H9 (cell line): ENCODE measurements around the gene ALDH1B1. TPM values are rescaled to one million over a fixed set of nuclear protein-coding genes. Genes with fewer than 3 reads are reported as not detected.

ENCODE experiments used
- DNase-seq: peaks from one replicate; pipeline ENCODE4 v3.0.0-alpha.2; 2017
- H2AFZ ChIP-seq: one replicate; pipeline ENCODE4 v1.6.1; 2013; ENCODE audit warnings: mild to moderate bottlenecking, low read length, control low read depth, moderate library complexity
- H2AK5ac ChIP-seq: 2 replicates; pipeline ENCODE4 v1.6.1; 2013; ENCODE audit warnings: low read length, control low read depth, mixed read lengths; ENCODE audit not compliant: insufficient read length
- H2BK120ac ChIP-seq: one replicate; pipeline ENCODE4 v1.6.1; 2013; ENCODE audit warnings: low read depth, mild to moderate bottlenecking, low read length, control low read depth, inconsistent platforms; ENCODE audit not compliant: poor library complexity, severe bottlenecking
- H2BK12ac ChIP-seq: 2 replicates; pipeline ENCODE4 v1.6.1; 2013; ENCODE audit warnings: low read length, control low read depth, mixed read lengths, low read depth; ENCODE audit not compliant: insufficient read length
- H2BK15ac ChIP-seq: 2 replicates; pipeline ENCODE4 v1.6.1; 2013; ENCODE audit warnings: low read depth, low read length, control low read depth
- H2BK20ac ChIP-seq: one replicate; pipeline ENCODE4 v1.6.1; 2013; ENCODE audit warnings: low read depth, mild to moderate bottlenecking, low read length, control low read depth, inconsistent platforms; ENCODE audit not compliant: poor library complexity, severe bottlenecking
- H2BK5ac ChIP-seq: 2 replicates; pipeline ENCODE4 v1.6.1; 2013; ENCODE audit warnings: low read length, control low read depth, mixed read lengths; ENCODE audit not compliant: insufficient read length
- H3K14ac ChIP-seq: 2 replicates; pipeline ENCODE4 v1.6.1; 2013; ENCODE audit warnings: low read length, control low read depth; ENCODE audit not compliant: insufficient read depth
- H3K18ac ChIP-seq: 2 replicates; pipeline ENCODE4 v1.6.1; 2013; ENCODE audit warnings: low read depth, mild to moderate bottlenecking, mixed read lengths, low read length, control low read depth; ENCODE audit not compliant: insufficient read length
- H3K23ac ChIP-seq: 2 replicates; pipeline ENCODE4 v1.6.1; 2013; ENCODE audit warnings: low read length, control low read depth, mixed read lengths, low read depth; ENCODE audit not compliant: insufficient read length
- H3K23me2 ChIP-seq: 2 replicates; pipeline ENCODE4 v1.6.1; 2013; ENCODE audit warnings: low read depth, mild to moderate bottlenecking, mixed read lengths, low read length, control low read depth; ENCODE audit not compliant: insufficient read length, poor library complexity, severe bottlenecking
- H3K27ac ChIP-seq: 2 replicates; pipeline ENCODE4 v1.5.1; 2013; ENCODE audit warnings: low read length, control low read depth, mixed read lengths, low read depth; ENCODE audit not compliant: insufficient read length
- H3K27me3 ChIP-seq: 2 replicates; pipeline ENCODE4 v1.6.1; 2013; ENCODE audit warnings: low read length, control low read depth, inconsistent platforms; ENCODE audit not compliant: insufficient read depth
- H3K4ac ChIP-seq: 2 replicates; pipeline ENCODE4 v1.6.1; 2013; ENCODE audit warnings: low read depth, mild to moderate bottlenecking, control low read depth, inconsistent platforms, low read length, moderate library complexity
- H3K4me1 ChIP-seq: 2 replicates; pipeline ENCODE4 v1.6.1; 2013; ENCODE audit warnings: low read length, control low read depth, inconsistent platforms; ENCODE audit not compliant: insufficient read depth
- H3K4me2 ChIP-seq: 2 replicates; pipeline ENCODE4 v1.6.1; 2013; ENCODE audit warnings: low read length, control low read depth, mixed read lengths; ENCODE audit not compliant: insufficient read length, insufficient read depth
- H3K56ac ChIP-seq: 2 replicates; pipeline ENCODE4 v1.6.1; 2013; ENCODE audit warnings: low read depth, mild to moderate bottlenecking, mixed read lengths, low read length, control low read depth; ENCODE audit not compliant: insufficient read length
- H3K79me1 ChIP-seq: 2 replicates; pipeline ENCODE4 v1.6.1; 2013; ENCODE audit warnings: low read depth, mild to moderate bottlenecking, moderate library complexity, low read length, control low read depth, inconsistent platforms; ENCODE audit not compliant: insufficient read depth, poor library complexity, severe bottlenecking
- H3K79me2 ChIP-seq: 2 replicates; pipeline ENCODE4 v1.6.1; 2013; ENCODE audit warnings: low read length, control low read depth, inconsistent platforms; ENCODE audit not compliant: insufficient read depth
- H3K9ac ChIP-seq: 2 replicates; pipeline ENCODE4 v1.6.1; 2013; ENCODE audit warnings: low read length, control low read depth, mixed read lengths; ENCODE audit not compliant: insufficient read length; ENCODE audit errors: extremely low read depth
- H3K9me3 ChIP-seq: one replicate; pipeline ENCODE4 v1.6.1; 2013; ENCODE audit warnings: low read depth, low read length, inconsistent platforms; ENCODE audit not compliant: control insufficient read depth
- H3T11ph ChIP-seq: one replicate; pipeline ENCODE4 v1.6.1; 2013; ENCODE audit warnings: mild to moderate bottlenecking, low read length, control low read depth, inconsistent platforms
- H4K20me1 ChIP-seq: one replicate; pipeline ENCODE4 v1.6.1; 2013; ENCODE audit not compliant: control insufficient read depth, insufficient read length, insufficient read depth
- H4K5ac ChIP-seq: 2 replicates; pipeline ENCODE4 v1.6.1; 2013; ENCODE audit warnings: low read depth, mild to moderate bottlenecking, mixed read lengths, low read length, control low read depth; ENCODE audit not compliant: insufficient read length
- H4K8ac ChIP-seq: replicated peaks from 2 replicates; pipeline ENCODE4 v1.6.1; 2013; ENCODE audit warnings: low read length, control low read depth, mixed read lengths, low read depth; ENCODE audit not compliant: insufficient read length
- H4K91ac ChIP-seq: 2 replicates; pipeline ENCODE4 v1.6.1; 2013; ENCODE audit warnings: low read depth, mild to moderate bottlenecking, moderate library complexity, mixed read lengths, low read length, control low read depth; ENCODE audit not compliant: insufficient read length
- H3K27ac Mint-ChIP-seq, 3 experiments: 2 replicates in 2 of 3; 3 replicates in 1 of 3; pipeline ENCODE4 v1.8.0; 2020 to 2021; ENCODE audit warnings: mixed read lengths in 3 of 3, mild to moderate bottlenecking in 1 of 3, moderate library complexity in 1 of 3
- H3K27me3 Mint-ChIP-seq: 2 replicates; pipeline ENCODE4 v1.8.0; 2021; ENCODE audit warnings: low read depth, mild to moderate bottlenecking, moderate library complexity, mixed read lengths
- H3K36me3 Mint-ChIP-seq, 3 experiments: 2 replicates in 2 of 3; 3 replicates in 1 of 3; pipeline ENCODE4 v1.8.0; 2020 to 2021; ENCODE audit warnings: low read depth in 3 of 3, mixed read lengths in 3 of 3; ENCODE audit not compliant: insufficient read depth in 1 of 3
- H3K4me1 Mint-ChIP-seq, 2 experiments: 2 replicates each; pipeline ENCODE4 v1.8.0; 2020; ENCODE audit warnings: mixed read lengths in 2 of 2
- H3K4me3 Mint-ChIP-seq, 2 experiments: 2 replicates in 1 of 2; 3 replicates in 1 of 2; pipeline ENCODE4 v1.8.0; 2020 to 2021; ENCODE audit warnings: mild to moderate bottlenecking in 2 of 2, mixed read lengths in 2 of 2, moderate library complexity in 1 of 2
- H3K9me3 Mint-ChIP-seq, 2 experiments: 2 replicates in 1 of 2; 3 replicates in 1 of 2; pipeline ENCODE4 v1.8.0; 2020; ENCODE audit warnings: mild to moderate bottlenecking in 2 of 2, mixed read lengths in 2 of 2, moderate library complexity in 1 of 2
- WGBS: extraction: QIAGEN DNeasy Blood & Tissue Kit; methylation state at CpG from one replicate; pipeline ENCODE4 v1.1.7; 2013; ENCODE audit warnings: missing lambda C conversion rate, low lambda C conversion rate, mixed read lengths; ENCODE audit not compliant: insufficient read length; ENCODE audit errors: extremely low coverage; 5-methylcytosine and 5-hydroxymethylcytosine counted together
- total RNA-seq: library from RNA; stranded (reverse); gene quantifications from 2 replicates; pipeline ENCODE4 v1.2.1, GENCODE V29; 2021
- TF ChIP-seq, protein P1 (sequence below): fragments of 200-600 bp; sonication (generic); conservative IDR thresholded peaks from 3 replicates; pipeline ENCODE4 v1.8.0; 2021; ENCODE audit warnings: antibody characterized with exemption, mild to moderate bottlenecking

The ALDH1B1 gene
- total RNA-seq, 1 experiment from 2014 or later = 49.6 TPM

DNA sequence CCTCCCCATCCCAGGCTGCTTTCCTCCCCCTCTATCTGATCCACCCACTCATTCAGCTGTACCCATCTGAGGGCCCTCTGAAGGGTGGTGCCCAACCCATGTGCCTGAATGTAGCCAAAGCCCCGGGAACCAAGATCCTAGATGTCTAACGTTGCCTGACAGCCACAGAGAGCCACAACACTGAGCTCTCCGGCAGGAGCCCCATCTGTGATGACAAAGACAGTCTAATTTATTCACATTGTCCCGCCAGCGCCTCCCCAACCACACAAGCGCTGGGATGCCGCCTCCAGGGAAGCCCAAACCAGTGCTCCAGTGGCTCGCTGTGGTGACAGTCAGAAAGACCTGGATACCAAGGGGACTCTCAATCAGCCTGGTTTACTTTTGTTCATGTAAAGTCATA, 23.4 kb downstream of the ALDH1B1 start:
- Mint-ChIP-seq H3K4me1 (peaks cover 30 to 48% of the 10 kb centered on the region in 2 experiments), H3K27ac (peak overlapping the region in 1 of 3 experiments; percentile 91; a peak in 1 of 7 replicates), H3K4me3 (no peak overlapping the region), H3K27me3 (no peaks in the 10 kb centered on the region), H3K9me3 (no peaks in the 10 kb centered on the region), H3K36me3 (peaks cover 0 to 8% (median 0%) of the 10 kb centered on the region in 3 experiments; a peak in 4 of 7 replicates)
- no peak overlapping the region for H3K9ac ChIP-seq
- H2BK5ac ChIP-seq = no peak overlapping the region
- no peaks in the 10 kb centered on the region for H3K79me1 ChIP-seq
- H4K91ac ChIP-seq = no peak overlapping the region
- no peak overlapping the region for H3K4ac ChIP-seq
- WGBS = no CpG with 5 or more reads among the region's 8 CpGs
- no peak overlapping the region for H2AFZ ChIP-seq
- H3K4me2 ChIP-seq = no peak overlapping the region
- no peak for DNase-seq
- H2BK120ac ChIP-seq = no peak overlapping the region
- H3K14ac ChIP-seq = no peak overlapping the region; the same call in 1 of the 2 replicates
- H2BK12ac ChIP-seq = no peak overlapping the region
- H2BK15ac ChIP-seq = no peak overlapping the region
- H3K27ac ChIP-seq = no peak overlapping the region
- H3K27me3 ChIP-seq = no peaks in the 10 kb centered on the region
- no peak overlapping the region for H2AK5ac ChIP-seq
- no peak overlapping the region for H4K5ac ChIP-seq
- H3K23me2 ChIP-seq = no peaks in the 10 kb centered on the region
- H4K8ac ChIP-seq = no peak overlapping the region
- H3T11ph ChIP-seq = no peak overlapping the region
- H4K20me1 ChIP-seq = no peaks in the 10 kb centered on the region
- TF ChIP-seq, protein P1, sequence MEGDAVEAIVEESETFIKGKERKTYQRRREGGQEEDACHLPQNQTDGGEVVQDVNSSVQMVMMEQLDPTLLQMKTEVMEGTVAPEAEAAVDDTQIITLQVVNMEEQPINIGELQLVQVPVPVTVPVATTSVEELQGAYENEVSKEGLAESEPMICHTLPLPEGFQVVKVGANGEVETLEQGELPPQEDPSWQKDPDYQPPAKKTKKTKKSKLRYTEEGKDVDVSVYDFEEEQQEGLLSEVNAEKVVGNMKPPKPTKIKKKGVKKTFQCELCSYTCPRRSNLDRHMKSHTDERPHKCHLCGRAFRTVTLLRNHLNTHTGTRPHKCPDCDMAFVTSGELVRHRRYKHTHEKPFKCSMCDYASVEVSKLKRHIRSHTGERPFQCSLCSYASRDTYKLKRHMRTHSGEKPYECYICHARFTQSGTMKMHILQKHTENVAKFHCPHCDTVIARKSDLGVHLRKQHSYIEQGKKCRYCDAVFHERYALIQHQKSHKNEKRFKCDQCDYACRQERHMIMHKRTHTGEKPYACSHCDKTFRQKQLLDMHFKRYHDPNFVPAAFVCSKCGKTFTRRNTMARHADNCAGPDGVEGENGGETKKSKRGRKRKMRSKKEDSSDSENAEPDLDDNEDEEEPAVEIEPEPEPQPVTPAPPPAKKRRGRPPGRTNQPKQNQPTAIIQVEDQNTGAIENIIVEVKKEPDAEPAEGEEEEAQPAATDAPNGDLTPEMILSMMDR = no peak
- no peak overlapping the region for H3K18ac ChIP-seq
- H3K23ac ChIP-seq = no peak overlapping the region
- no peak overlapping the region for H3K56ac ChIP-seq
- no peaks in the 10 kb centered on the region for H3K79me2 ChIP-seq
- H3K9me3 ChIP-seq = no peaks in the 10 kb centered on the region
- H2BK20ac ChIP-seq = no peak overlapping the region
- H3K4me1 ChIP-seq = no peaks in the 10 kb centered on the region; the same call in 1 of the 2 replicates
